Activated CD8-positive, alpha-beta memory T cell treated with anti-CD3 and anti-CD28 coated beads, Interleukin-2, amount 50 U/mL, for 1 hour (primary cell): Measurements from ENCODE around the gene CA14.
"Not testable (repeated sequence)": the region's sequence is repeated elsewhere in the genome, so short reads cannot be mapped to it uniquely, and the experiment has no call there.

ENCODE experiments used
- DNase-seq: peaks from one replicate; pipeline ENCODE4 v3.0.0-alpha.2; 2020; ENCODE audit errors: extremely low read depth

Gene CA14

GRCh38 chr1:150257624-150258585 lies at the start of gene CA14:
CA14 (plus strand) TSS chr1:150257774; CDS start chr1:150258129, 355 bp downstream.
- no peak for DNase-seq

- not testable (repeated sequence) for DNase-seq
These were observed 49.1 kb upstream of the CA14 start for GRCh38 chr1:150208460-150208859.

GRCh38 chr1:150210091-150210490 lies 47.5 kb upstream of the CA14 start:
- no peak for DNase-seq

- DNase-seq: no peak
These were observed 46.9 kb upstream of the CA14 start for GRCh38 chr1:150210706-150211105.

GRCh38 chr1:150212070-150212469 lies 45.5 kb upstream of the CA14 start:
- DNase-seq: no peak

GRCh38 chr1:150213170-150214098 lies 44.1 kb upstream of the CA14 start:
- peak; percentile 74 for DNase-seq

- not testable (repeated sequence) for DNase-seq
These were observed 43.3 kb upstream of the CA14 start for GRCh38 chr1:150214099-150214756.

GRCh38 chr1:150215855-150216254 lies 41.7 kb upstream of the CA14 start:
- not testable (repeated sequence) for DNase-seq

- DNase-seq: no peak
These were observed 36.0 kb upstream of the CA14 start for GRCh38 chr1:150221552-150221951.

GRCh38 chr1:150224983-150225382 lies 32.6 kb upstream of the CA14 start:
- DNase-seq: no peak

- no peak for DNase-seq
These were observed 32.0 kb upstream of the CA14 start for GRCh38 chr1:150225546-150225945.

- no peak for DNase-seq
These were observed 31.1 kb upstream of the CA14 start for GRCh38 chr1:150226486-150226885.

- DNase-seq: no peak
These were observed 30.3 kb upstream of the CA14 start for GRCh38 chr1:150227228-150227627.

GRCh38 chr1:150228246-150228645 lies 29.3 kb upstream of the CA14 start:
- not testable (repeated sequence) for DNase-seq

GRCh38 chr1:150232921-150233320 lies 24.7 kb upstream of the CA14 start:
- DNase-seq: not testable (repeated sequence)

- no peak for DNase-seq
These were observed 23.9 kb upstream of the CA14 start for GRCh38 chr1:150233359-150234308.

- DNase-seq: no peak
These were observed 23.3 kb upstream of the CA14 start for GRCh38 chr1:150234309-150234565.

GRCh38 chr1:150234566-150235293 lies 22.8 kb upstream of the CA14 start:
- DNase-seq: peak; percentile 71

- DNase-seq: no peak
These were observed 22.2 kb upstream of the CA14 start for GRCh38 chr1:150235294-150235851.
